Stimulated activated CD4-positive, alpha-beta T cell treated with anti-CD3 and anti-CD28 coated beads, Interleukin-15, amount 100 ng/mL, for 48 hours (primary cell): Measurements from ENCODE around the gene EMILIN1.
"Not testable (repeated sequence)": the region's sequence is repeated elsewhere in the genome, so short reads cannot be mapped to it uniquely, and the experiment has no call there.

ENCODE experiments used
- DNase-seq, 2 donors: peaks; one replicate each; pipeline ENCODE4 v3.0.0-alpha.2; 2020; ENCODE audit warnings: low read depth in 2 of 2

The EMILIN1 gene

DNA sequence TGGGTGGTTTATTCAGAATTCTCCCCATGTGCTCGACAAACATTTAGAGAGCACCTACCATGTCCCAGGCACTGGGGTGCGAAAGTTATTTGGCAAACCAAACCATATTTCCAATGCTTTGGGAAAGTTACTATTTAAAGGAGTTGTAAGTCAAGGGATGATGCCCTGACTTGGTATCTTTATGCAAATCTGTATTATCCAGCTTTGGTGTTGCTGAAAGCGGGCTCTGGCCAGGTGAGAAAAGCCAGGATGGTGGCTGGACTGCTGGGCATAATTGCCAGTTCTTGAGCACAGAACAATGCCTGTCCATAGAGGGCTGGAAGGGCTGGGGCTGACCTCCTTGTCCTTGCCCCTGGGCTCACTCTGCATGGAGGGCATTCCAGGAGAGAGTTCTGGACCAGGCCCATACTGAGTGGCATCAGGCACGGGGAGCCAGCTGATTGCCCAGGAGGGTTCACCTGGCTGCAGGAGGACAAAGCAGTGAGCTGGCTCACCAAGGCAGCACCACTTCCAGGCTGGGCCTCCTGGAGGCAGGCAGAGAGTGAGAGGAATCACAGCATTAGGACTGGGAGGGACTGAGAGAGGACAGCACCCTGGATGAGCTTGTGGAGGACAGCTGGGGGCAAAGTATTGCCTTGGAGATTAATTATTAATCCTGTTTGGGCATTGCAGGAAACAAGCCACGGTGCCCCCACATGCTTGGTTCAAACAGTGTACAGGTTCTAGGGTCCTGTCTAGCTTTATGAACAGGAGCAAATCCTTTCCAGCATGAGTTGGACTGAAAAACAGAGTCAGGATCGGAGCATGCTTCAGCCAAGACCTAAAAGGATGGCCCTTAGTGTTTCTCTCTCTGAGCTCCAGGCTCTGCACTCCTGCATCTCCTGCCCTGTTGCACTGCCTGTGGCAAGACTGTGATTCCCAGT, 15.3 kb downstream of the EMILIN1 start:
- no peak for DNase-seq

DNA sequence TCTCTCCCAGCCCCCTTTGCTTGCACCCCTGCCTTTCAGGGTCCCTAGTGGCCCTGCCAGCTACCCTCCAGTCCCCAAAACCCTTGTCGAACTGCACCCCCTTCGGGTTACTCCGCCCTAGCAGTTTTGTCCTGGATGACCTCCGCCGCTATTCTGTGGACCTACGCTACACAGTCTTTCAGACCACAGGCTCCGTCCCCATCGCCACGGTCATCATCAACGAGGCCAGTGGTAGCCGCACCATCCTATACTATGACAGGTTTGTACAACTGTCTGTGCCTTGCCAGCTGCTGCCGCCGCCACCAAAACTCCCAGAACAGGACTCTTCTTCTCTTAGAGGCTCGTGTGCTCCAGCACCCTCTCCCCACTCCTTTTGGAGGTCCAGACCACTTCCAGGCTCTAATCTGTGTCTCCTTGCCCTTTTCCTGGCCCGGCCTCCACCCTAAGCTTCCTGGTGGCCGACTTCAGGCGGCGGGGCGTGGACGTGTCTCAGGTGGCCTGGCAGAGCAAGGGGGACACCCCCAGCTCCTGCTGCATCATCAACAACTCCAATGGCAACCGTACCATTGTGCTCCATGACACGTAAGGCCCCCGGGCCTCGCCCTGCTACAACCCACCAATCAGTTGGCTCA, 16.1 kb downstream of the EMILIN1 start:
- no peak for DNase-seq

DNA sequence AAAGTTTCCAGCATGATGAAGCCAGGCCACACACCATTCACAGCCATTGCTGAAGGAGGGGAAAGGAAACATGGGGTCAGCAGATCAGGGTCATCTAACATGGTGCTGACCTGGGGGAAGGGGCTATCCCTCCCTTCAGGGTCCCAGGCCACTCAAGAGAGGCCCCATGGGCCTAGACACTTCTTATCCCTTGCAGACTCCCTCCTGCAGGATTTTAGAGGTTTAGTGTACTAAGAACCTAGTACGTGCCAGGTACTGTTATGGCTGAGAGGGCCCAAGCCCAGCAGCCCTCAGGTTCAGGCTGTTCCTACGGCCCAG, 17.0 kb downstream of the EMILIN1 start:
- DNase-seq = no peak

DNA sequence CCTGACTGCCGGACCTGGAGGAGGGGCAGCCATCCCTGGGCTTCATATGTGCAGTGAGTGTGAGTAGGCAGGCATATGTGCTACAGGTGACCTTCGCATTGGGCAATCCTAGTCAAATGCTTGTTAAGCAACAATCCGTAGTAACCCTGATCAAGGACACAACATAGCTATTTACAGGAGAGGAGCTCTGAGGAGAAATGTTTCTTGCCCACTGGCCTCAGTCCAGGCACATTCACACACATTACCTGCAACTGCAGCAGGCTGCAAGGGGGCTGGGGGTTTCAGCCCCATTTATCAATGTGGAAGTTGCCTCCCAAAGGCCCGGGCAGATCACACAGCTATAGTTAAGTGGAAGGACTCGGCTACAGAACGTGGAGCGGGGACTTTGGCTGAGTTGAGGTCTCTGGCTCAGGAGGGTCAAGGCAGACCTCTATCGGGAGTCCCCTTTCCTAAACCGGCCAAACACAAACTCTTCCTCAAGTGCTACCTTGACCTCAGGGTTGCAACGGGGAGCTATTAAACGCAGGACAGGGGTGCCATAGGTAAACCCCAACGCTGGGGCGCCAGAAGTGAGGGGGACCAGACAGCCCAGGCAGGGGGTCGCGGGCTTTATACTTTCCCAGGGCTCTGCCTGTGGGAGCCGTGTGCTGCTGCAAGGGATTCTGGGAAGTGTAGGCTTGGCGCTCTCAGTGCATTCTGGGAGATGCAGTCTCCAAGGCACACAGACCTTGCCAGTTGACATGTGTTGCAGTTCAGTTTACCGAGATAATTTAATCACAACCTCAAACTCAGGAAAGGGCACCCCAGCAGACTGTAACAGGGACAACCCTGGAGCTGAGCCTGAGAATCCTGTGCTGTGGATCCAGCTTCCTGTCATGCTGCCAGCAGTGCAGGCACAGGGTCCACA, 17.6 kb downstream of the EMILIN1 start:
- DNase-seq = no peak

DNA sequence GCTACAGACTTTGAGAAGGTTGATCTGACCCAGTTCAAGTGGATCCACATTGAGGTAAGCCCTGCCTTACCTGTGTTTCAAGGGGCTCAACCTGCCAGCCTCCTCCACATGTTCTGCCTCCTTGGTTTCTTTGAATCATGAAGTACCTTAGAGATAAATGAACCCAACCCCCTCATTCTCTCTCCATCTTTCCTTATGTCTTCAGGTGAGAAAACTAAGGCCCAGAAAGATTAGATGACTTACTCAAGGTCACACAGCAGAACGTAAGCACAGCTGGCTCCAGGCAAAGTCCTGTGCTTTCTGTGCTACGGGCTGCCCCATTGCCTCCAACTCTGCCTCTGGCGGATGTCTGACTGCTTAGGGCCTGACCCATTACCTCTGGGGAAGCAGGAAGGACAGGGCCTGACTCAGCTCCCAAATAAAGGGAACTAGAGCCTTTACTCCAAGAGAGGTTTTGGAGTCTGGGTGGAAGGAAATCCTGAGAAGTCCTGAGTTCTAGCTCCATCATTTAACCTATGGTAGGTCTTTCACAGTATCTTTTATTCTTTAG, 18.4 kb downstream of the EMILIN1 start:
- no peak for DNase-seq

DNA sequence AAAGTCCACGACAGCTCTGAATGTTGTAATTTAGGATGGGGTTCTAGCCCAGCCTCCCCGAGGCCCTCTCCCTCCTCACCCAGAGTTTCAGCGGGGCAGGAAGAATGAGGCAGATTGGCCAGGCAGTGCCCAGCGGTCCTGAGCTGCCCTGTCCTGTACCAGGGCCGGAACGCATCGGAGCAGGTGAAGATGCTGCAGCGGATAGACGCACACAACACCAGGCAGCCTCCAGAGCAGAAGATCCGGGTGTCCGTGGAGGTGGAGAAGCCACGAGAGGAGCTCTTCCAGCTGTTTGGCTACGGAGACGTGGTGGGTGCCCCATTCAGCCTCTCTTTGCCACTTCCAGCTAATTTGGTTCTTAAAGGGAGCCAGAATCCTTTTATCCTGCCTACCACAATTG, 18.9 kb downstream of the EMILIN1 start:
- DNase-seq = no peak

DNA sequence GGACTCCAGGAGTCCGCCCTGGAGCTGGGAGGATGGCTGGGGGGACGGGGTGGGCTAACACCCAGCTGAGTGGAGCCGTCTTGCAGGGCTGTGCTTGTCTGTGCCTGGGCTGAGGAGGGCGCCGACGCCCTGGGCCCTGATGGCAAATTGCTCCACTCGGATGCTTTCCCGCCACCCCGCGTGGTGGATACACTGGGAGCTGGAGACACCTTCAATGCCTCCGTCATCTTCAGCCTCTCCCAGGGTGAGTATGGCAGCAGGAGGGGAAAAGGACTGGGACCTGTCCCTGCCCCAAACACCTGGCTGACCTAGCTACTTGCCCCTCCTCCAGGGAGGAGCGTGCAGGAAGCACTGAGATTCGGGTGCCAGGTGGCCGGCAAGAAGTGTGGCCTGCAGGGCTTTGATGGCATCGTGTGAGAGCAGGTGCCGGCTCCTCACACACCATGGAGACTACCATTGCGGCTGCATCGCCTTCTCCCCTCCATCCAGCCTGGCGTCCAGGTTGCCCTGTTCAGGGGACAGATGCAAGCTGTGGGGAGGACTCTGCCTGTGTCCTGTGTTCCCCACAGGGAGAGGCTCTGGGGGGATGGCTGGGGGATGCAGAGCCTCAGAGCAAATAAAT, 21.0 kb downstream of the EMILIN1 start:
- no peak for DNase-seq

DNA sequence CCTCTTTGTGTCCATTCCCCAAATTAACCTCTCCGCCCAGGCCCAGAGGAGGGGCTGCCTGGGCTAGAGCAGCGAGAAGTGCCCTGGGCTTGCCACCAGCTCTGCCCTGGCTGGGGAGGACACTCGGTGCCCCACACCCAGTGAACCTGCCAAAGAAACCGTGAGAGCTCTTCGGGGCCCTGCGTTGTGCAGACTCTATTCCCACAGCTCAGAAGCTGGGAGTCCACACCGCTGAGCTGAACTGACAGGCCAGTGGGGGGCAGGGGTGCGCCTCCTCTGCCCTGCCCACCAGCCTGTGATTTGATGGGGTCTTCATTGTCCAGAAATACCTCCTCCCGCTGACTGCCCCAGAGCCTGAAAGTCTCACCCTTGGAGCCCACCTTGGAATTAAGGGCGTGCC, 21.6 kb downstream of the EMILIN1 start:
- DNase-seq = no peak

DNA sequence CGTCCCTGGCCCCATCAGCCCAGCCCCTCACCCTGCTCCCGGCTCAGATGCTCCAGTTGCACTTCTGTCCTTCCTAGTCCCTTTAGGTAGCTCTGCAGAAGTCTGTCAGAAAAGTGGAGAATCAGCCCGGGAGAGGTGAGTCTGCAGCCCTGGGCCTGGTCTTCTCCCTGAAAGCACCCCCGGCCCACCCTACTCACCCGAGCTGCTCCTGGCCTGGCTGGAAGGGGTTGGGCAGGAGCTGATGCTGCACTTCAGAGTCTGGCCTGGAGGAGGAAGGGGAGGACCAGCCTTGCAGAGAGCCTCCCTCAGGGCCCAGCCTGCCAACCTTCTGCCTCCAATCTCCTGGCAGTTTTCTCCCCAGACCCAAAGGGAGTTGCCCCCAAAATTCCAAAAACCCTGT, 23.9 kb downstream of the EMILIN1 start:
- DNase-seq = no peak

DNA sequence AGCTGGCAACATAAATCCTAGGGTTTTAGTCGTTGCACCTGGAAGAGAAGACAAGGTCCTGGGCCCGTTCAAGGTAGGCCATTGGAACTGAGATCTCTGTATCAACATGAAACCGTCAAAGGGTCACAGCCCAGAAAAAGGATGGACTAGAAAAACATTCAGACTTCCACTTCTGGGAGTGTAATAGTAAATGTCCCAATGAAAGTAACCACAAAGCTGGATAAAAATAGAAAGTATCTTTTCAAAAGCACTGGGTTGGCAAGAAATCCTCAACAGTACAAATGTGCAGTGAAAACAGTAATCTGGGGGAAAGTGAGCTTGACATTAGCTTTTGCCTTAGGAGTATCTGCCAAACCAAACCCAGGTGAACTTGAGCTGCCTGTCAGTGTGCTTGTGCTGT, 27.6 kb downstream of the EMILIN1 start:
- DNase-seq = no peak

DNA sequence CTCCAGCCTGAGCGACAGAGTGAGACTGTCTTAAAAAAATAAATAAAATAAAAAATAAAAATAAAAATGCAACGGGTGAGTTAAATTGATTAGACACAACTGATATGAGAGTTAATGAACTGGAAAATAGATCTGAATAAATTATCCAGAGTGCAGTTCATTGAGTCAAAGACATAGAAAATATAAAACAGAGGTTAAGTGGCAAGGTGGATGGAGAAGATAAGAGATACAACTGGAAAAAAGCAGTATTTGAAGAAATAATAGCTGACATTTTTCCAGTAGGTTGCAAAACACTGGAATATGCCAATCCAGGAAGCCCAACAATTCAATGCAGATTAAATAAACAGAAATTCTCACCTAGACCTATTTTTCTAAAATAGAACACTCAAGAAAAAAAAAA, 29.8 kb downstream of the EMILIN1 start:
- no peak for DNase-seq

DNA sequence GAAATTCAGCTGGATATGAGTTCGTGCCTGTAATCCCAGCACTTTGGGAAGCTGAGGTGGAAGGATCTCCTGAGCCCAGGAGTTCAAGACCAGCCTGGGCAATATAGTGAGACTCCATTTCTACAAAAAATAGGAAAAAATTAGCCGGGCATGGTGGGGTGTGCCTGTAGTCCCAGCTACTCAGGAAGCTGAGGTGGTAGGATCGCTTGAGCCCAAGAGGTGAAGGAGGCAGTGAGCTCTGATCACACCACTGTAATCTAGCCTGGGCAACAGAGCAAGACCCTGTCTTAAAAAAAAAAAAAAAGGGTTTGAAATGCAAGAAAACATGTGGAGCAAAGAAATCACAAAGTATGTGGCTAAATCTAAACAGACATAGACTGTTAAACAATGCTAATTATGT, 30.7 kb downstream of the EMILIN1 start:
- no peak for DNase-seq

DNA sequence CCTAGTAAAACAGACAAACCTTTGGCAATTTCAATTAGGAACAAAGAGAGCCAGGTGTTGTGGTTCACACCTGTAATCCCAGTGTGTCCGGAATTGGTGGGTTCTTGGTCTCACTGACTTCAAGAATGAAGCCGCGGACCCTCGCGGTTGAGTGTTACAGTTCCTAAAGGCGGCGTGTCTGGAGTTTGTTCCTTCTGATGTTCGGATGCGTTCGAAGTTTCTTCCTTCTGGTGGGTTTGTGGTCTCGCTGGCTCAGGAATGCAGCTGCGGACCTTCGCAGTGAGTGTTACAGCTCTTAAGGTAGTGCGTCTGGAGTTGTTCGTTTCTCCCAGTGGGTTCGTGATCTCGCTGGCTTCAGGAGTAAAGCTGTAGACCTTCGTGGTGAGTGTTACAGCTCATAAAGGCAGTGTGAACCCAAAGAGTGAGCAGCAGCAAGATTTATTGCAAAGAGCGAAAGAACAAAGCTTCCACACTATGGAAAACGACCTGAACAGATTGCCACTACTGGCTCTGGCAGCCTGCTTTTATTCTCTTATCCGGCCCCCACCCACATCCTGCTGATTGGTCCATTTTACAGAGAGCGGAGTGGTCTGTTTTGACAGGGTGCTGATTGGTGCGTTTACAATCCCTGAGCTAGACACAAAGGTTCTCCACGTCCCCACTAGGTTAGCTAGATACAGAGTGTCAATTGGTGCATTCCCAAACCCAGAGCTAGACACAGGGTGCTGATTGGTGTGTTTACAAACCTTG, 32.4 kb downstream of the EMILIN1 start:
- DNase-seq = not testable (repeated sequence)

DNA sequence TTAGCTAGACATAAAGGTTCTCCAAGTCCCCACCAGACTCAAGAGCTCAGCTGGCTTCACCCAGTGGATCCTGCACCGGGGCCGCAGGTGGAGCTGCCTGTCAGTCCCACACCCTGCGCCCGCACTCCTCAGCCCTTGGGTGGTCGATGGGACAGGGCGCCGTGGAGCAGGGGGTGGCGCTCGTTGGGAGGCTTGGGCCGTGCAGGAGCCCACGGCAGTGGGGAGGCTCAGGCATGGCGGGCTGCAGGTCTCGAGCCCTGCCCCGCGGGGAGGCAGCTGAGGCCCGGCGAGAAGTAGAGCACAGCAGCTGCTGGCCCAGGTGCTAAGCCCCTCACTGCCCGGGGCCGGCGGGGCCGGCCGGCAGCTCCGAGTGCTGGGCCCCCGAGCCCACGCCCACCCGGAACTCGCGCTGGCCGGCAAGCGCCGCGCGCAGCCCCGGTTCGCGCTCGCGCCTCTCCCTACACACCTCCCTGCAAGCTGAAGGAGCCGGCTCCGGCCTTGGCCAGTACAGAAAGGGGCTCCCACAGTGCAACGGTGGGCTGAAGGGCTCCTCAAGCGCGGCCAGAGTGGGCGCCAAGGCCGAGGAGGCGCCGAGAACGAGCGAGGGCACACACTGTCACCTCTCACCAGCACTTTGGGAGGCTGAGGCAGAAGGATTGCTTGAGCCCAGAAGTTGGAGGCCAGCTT, 33.1 kb downstream of the EMILIN1 start:
- DNase-seq = not testable (repeated sequence)

DNA sequence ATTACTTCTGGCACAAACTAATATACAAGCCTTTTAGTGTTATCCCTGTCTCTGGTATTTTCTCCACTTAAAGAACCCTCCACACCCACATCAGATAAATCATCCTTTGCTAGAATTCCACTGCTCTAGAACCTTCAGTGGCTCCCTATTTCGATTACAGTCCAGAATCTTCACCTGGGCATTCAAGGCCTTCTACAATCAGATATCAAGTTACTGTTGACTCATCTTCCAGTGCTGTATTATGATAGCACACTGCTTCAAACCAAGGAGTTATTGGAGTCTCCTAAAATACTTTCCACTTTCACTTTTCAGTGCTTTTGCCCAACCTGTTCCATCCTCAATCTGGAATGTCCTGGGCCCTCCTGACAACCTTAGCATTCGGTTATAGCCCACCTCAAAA, 37.1 kb downstream of the EMILIN1 start:
- DNase-seq = no peak

DNA sequence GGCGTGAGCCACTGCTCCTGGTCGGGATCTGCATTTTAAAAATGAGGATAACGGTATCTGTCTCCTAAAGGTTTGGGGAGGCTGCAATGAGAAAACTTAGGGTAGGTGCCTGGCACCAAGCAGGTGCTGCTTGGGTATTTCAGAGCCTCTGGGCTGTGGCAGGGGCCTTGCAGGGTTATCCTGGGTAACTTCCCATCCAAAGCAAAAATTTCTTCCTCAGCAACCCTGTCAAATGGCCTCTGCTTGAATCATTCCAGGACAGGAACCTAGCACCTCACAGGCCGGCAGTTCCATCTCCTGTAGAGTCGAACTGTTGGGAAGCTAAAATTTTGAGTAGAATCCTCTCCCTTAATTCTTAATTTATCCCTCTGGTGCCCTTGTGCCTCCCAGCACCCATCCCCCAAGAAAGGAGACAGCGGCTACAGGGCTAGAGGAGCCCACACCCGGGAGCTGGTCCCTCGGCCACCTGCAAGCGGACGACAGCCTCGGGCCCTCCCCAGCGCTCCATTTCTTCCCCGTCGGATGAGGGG, 39.6 kb downstream of the EMILIN1 start:
- no peak for DNase-seq

DNA sequence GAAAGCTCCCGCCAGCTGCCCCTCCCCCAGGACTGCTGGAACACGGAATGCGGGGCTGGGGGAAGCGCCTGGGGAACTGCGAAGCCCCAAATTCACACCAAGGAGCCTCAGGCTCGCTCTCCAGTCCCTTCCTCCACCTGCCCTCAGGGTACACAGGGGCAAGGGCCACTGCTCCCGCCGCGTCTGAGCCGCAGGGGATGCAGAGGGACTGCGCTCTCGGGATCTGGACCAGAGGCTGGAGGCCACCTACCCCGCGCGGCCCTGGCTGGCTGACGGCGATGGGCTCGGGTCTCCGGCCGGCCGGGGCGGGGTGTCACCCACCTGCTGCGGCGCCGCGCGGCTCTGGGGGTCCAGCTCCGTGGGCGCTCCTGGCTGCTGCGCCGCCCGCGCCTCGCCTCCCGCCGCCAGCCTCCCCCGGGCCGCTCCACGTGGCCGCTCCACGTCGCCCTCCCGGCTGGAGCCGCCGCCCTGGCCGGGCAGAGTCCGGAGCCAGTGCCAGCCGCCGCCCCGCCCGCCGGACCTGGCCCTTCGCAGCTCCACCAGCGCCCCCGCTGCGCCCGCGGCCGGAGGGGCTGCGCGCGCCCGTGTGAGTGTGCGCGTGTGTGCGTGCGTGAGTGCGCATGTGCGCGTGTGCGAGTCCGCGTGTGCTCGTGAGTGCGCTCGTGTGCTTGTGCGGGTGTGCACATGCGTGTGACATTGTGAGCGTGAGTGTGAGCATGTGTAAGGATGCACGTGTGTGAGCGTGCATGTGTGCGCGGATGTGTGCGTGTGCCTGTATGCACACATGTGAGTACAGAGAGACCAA, 40.3 kb downstream of the EMILIN1 start, which contains the start of gene CGREF1:
Gene CGREF1 (minus strand): TSS at position 604 of the 805 bp plus-strand sequence. CDS start 14,762 bp downstream, outside the sequence.
- no peak for DNase-seq

DNA sequence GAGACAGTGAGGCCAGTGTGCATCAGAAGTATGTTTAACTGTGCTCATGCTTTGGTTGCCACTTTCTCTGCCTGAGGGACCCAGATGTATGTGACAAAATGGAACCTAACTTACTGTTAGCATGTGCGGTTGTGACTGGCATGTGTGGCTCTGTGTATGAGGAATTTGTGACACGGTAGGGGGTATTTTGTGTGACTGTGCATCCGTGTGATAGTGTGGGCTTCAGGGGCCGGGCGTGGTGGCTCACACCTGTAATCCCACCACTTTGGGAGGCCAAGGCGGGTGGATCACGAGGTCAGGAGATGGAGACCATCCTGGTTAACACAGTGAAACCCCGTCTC, 40.9 kb downstream of the EMILIN1 start:
- DNase-seq = not testable (repeated sequence)

DNA sequence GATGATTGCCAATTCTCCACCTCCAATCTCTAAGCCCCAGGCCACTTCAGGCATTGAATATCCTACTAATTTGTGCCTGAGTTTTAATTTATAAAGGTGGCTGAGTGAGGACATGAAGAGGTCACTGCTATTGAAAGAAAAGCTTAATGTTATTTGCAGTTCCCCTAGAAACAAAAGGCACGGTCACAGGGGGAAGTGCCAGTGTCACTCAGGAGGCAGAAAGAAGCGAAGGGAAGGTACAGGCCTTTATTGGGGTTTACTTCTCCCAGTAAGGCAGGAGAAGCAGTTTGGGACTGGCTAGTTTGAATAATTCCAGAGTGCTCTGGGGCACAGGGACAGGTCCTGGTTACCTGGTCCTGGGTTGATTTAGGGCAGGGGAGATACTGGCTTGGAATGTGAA, 43.5 kb downstream of the EMILIN1 start:
- no peak for DNase-seq
